Nephron (organoid): ENCODE results near the gene TMUB2.
A peak's percentile ranks its signal among the peaks of the same experiment; 100 is the strongest.

Experiments used
- H3K27ac Mint-ChIP-seq, 3 experiments: 2 replicates each; pipeline ENCODE4 v1.8.0; 2020; ENCODE audit warnings: mixed read lengths in 3 of 3, mild to moderate bottlenecking in 2 of 3, moderate library complexity in 1 of 3
- H3K27me3 Mint-ChIP-seq: 2 replicates; pipeline ENCODE4 v1.8.0; 2021; ENCODE audit warnings: low read depth, mild to moderate bottlenecking, moderate library complexity, mixed read lengths
- H3K36me3 Mint-ChIP-seq: 2 replicates; pipeline ENCODE4 v1.8.0; 2020; ENCODE audit warnings: low read depth, mixed read lengths
- H3K4me1 Mint-ChIP-seq: 2 replicates; pipeline ENCODE4 v1.8.0; 2020; ENCODE audit warnings: mixed read lengths
- H3K4me3 Mint-ChIP-seq, 3 experiments: 2 replicates each; pipeline ENCODE4 v1.8.0; 2020; ENCODE audit warnings: mild to moderate bottlenecking in 3 of 3, mixed read lengths in 3 of 3, moderate library complexity in 2 of 3
- H3K9me3 Mint-ChIP-seq: 2 replicates; pipeline ENCODE4 v1.8.0; 2020; ENCODE audit warnings: mixed read lengths
- TF ChIP-seq, protein P1 (sequence below), 3 experiments: fragments of 200-600 bp; sonication (generic); IDR thresholded peaks; one replicate each; pipeline ENCODE4 v1.5.0; 2021; ENCODE audit warnings: antibody characterized with exemption in 3 of 3; ENCODE audit not compliant: unreplicated experiment in 3 of 3

The TMUB2 gene

DNA sequence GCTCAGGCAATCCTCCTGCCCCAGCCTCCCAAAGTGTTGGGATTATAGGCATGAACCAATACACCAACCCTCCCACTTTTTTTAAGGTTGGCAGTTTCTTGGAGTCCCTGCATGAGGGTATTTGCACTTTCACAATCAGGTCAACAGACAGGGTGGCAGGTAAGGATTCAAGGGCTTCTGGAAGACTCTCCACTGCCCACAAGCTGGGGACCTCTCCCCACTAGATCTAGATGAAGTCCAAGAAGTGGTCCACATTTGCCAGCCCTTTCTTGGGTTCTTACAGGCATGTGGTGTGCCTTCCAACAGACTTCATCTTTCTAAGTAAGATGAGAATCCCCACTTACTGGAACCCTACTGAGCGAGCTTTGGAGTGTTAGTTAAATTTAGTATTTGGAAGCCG, 12.3 kb upstream of the TMUB2 start:
- Mint-ChIP-seq H3K27ac (no peak overlapping the region), H3K4me1 (peaks cover 15% of the 10 kb centered on the region), H3K27me3 (no peaks in the 10 kb centered on the region)

DNA sequence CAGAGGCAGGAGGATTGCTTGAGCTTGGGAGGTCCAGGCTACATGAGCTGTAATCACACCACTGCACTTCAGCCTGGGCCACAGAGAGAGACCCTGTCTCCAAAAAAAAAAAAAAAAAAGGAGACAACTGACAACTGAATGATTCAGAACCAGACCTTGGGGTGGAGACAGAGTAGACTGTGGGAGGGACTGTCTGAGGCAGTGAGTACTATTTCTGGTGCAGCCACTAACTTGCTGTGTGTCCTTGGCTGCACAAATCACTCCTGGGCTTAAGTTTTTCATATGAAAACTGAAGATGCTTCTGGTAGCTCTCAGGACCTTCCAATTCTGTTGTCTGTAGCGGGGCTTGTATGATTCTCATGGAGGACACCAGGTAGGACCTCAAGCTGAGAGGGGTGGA, 10.5 kb upstream of the TMUB2 start:
- no peak overlapping the region for H3K27ac Mint-ChIP-seq
- H3K4me1 Mint-ChIP-seq, result peaks cover 7% of the 10 kb centered on the region
- TF ChIP-seq, protein P1, sequence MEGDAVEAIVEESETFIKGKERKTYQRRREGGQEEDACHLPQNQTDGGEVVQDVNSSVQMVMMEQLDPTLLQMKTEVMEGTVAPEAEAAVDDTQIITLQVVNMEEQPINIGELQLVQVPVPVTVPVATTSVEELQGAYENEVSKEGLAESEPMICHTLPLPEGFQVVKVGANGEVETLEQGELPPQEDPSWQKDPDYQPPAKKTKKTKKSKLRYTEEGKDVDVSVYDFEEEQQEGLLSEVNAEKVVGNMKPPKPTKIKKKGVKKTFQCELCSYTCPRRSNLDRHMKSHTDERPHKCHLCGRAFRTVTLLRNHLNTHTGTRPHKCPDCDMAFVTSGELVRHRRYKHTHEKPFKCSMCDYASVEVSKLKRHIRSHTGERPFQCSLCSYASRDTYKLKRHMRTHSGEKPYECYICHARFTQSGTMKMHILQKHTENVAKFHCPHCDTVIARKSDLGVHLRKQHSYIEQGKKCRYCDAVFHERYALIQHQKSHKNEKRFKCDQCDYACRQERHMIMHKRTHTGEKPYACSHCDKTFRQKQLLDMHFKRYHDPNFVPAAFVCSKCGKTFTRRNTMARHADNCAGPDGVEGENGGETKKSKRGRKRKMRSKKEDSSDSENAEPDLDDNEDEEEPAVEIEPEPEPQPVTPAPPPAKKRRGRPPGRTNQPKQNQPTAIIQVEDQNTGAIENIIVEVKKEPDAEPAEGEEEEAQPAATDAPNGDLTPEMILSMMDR (IDR thresholded peaks at IDR 0.05; ENCODE audit: unreplicated experiment in 3 of 3), result no peak

More for the DNA sequence above, 12.3 kb upstream of the TMUB2 start:
- Mint-ChIP-seq H3K36me3 (peaks cover 22% of the 10 kb centered on the region), H3K4me3 (no peak overlapping the region), H3K9me3 (no peaks in the 10 kb centered on the region)
- TF ChIP-seq, protein P1 (IDR thresholded peaks at IDR 0.05; ENCODE audit: unreplicated experiment in 3 of 3), result no peak

DNA sequence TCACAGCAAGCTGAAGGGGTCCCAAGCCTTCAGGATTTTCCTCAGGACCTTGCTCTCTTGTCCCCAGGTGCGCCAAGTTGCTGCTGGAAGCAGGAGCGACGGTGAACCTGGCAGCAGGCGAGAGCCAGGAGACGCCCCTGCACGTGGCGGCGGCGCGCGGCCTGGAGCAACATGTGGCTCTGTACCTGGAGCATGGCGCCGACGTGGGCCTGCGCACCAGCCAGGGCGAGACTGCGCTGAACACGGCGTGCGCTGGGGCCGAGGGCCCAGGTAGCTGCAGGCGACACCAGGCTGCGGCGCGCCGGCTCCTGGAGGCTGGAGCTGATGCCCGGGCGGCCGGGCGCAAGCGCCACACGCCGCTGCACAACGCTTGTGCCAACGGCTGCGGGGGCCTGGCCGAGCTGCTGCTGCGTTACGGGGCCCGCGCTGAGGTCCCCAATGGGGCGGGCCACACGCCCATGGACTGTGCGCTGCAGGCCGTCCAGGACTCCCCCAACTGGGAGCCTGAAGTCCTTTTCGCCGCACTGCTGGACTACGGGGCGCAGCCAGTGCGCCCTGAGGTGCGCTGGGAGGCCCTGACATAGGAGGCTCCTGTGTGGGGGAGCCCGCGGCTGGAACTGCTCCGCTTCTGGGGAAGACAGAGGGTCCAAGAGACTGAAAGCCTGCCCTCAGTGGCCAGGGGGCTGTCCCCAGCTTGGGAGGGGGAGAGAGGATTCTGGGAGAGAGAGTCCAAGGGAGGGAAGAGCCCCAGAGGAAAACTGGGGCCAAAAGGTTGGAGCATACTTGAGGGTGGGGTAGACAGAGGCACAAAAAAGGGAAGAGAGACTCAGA, 9.9 kb upstream of the TMUB2 start:
- Mint-ChIP-seq H3K36me3 (peaks cover 29% of the 10 kb centered on the region), H3K4me3 (no peak overlapping the region), H3K4me1 (peaks cover 7% of the 10 kb centered on the region), H3K27ac (no peak overlapping the region), H3K27me3 (no peaks in the 10 kb centered on the region), H3K9me3 (peaks cover 3% of the 10 kb centered on the region)
- TF ChIP-seq, protein P1 (IDR thresholded peaks at IDR 0.05; ENCODE audit: unreplicated experiment in 3 of 3), result no peak

More for the DNA sequence above, 10.5 kb upstream of the TMUB2 start:
- Mint-ChIP-seq H3K4me3 (no peak overlapping the region), H3K27me3 (no peaks in the 10 kb centered on the region), H3K9me3 (no peaks in the 10 kb centered on the region), H3K36me3 (peaks cover 24% of the 10 kb centered on the region)

DNA sequence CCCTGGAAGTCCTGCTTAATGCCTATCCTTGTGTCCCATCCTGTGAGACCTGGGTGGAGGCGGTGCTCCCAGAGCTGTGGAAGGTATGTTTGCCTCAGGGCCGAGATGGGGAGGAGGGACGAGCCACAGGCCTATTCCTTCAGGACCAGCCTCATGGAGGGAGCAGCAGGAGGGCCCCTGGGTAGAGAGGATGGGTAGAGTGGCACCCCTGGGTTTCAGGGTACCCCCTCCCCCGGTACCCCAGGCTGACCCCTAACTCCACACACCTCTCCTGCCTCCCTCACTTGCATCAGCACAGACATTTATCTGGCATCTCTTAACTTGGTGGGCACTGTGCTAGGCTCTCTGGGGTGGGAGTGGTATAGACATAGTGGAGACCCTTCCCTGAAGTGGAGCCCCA, 9.1 kb upstream of the TMUB2 start:
- Mint-ChIP-seq H3K4me3 (no peak overlapping the region), H3K27ac (no peak overlapping the region), H3K27me3 (no peaks in the 10 kb centered on the region), H3K36me3 (peaks cover 33% of the 10 kb centered on the region), H3K9me3 (peaks cover 3% of the 10 kb centered on the region), H3K4me1 (peaks cover 5% of the 10 kb centered on the region)
- TF ChIP-seq, protein P1 (IDR thresholded peaks at IDR 0.05; ENCODE audit: unreplicated experiment in 3 of 3), result no peak

DNA sequence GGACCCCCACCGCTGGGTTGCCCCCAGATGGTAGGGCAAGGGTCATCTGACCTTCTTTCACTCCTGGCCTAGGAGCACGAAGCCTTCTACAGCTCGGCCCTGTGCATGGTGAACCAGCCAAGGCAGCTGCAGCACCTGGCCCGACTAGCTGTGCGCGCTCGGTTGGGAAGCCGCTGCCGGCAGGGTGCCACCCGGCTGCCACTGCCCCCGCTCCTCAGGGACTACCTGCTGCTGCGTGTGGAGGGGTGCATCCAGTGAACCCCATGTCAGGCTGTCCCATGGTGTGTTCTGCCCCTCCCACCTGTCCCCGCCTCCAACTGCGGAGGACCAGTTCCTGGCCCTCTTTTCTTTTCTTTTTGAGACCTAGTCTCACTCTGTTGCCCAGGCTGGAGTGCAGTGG, 8.6 kb upstream of the TMUB2 start:
- H3K4me1 Mint-ChIP-seq, result peaks cover 5% of the 10 kb centered on the region
- no peaks in the 10 kb centered on the region for H3K27me3 Mint-ChIP-seq
- H3K27ac Mint-ChIP-seq, result no peak overlapping the region
- H3K4me3 Mint-ChIP-seq, result no peak overlapping the region
- H3K9me3 Mint-ChIP-seq, result peaks cover 3% of the 10 kb centered on the region
- H3K36me3 Mint-ChIP-seq, result peaks cover 33% of the 10 kb centered on the region
- TF ChIP-seq, protein P1 (IDR thresholded peaks at IDR 0.05; ENCODE audit: unreplicated experiment in 3 of 3), result no peak

DNA sequence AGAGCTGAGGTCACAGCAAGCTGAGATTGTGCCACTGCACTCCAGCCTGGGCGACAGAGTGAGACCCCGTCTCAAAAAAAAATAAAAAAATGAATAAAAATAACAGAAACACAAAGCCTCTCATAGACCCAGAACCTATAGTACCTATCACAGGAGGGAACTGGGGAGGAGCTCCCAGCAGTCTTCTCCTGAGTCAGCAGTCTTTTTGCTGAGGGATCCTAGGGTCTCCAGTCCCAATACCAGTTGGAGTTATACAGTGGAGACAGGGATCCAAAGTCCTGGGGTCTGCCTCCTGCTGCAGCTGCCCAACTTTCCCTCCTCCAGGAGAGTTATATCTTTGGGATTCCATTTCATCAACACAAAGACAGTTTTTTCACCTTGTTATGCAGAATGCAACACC, 3.7 kb upstream of the TMUB2 start:
- peaks cover 25% of the 10 kb centered on the region for H3K4me1 Mint-ChIP-seq
- H3K27me3 Mint-ChIP-seq, result no peaks in the 10 kb centered on the region
- H3K27ac Mint-ChIP-seq, result peak overlapping the region in 2 of 3 experiments; percentile 78 to 79
- H3K9me3 Mint-ChIP-seq, result peaks cover 3% of the 10 kb centered on the region
- TF ChIP-seq, protein P1 (IDR thresholded peaks at IDR 0.05; ENCODE audit: unreplicated experiment in 3 of 3), result no peak
- peaks cover 24% of the 10 kb centered on the region for H3K36me3 Mint-ChIP-seq
- peak overlapping the region in 2 of 3 experiments; percentile 43 to 64 for H3K4me3 Mint-ChIP-seq
